NCI-H446 (cell line): Measurements from ENCODE around the gene BBS7.
A peak's percentile ranks its signal among the peaks of the same experiment; 100 is the strongest.

ENCODE experiments used
- DNase-seq, 2 experiments: peaks; one replicate each; lab custom pipeline; 2025; lab: John Stamatoyannopoulos, UW

BBS7 gene, protein sequence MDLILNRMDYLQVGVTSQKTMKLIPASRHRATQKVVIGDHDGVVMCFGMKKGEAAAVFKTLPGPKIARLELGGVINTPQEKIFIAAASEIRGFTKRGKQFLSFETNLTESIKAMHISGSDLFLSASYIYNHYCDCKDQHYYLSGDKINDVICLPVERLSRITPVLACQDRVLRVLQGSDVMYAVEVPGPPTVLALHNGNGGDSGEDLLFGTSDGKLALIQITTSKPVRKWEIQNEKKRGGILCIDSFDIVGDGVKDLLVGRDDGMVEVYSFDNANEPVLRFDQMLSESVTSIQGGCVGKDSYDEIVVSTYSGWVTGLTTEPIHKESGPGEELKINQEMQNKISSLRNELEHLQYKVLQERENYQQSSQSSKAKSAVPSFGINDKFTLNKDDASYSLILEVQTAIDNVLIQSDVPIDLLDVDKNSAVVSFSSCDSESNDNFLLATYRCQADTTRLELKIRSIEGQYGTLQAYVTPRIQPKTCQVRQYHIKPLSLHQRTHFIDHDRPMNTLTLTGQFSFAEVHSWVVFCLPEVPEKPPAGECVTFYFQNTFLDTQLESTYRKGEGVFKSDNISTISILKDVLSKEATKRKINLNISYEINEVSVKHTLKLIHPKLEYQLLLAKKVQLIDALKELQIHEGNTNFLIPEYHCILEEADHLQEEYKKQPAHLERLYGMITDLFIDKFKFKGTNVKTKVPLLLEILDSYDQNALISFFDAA

DNA sequence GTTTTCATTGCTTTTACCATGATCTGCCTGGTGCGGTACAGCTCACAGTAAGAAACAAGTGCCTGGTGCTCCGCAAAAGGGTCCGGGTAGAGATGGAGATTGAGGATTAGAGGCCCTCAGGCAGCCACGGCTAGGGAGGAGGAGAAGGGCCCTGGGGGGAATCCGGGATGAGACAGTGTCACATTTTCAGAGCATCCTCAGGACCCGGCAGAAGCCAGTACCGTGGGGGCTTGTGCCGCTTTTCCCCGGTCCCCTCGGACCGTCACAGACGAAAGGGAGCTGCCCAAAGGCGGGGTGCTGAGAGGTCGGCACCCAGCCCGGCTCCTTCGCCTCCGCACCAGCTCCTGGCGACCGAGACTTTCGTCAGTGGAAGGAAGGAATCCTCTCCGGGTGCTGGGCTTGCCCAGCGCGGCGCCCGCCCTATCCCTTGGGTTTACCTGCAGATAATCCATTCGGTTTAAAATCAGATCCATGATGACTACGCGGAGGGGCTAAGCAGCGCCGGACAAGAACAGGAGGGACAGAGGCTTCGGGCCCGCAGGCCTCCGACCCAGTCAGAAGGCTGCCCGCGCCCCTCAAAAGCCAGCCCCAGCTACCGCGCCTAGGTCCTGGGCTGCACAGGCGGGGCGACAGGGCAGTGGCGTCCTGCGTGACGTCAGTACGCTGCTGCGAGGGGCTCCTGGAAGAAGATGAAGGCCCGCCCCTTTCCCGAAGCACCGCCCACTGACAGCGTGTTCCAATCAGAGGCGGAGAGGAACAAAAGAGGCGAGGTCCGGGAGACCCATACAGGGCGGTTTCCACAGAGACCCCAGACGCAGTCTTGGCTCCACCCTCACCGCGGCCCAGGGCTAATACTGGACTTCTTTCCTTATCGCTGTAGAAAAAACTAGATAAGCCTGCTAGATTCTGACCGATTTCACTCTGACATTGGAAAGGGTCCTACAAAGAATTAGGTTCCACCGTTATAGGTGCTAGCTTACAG, at the start of gene BBS7:
Gene BBS7 (minus strand): TSS at position 634 of the 982 bp plus-strand sequence. CDS start 161 bp downstream, at position 473.
- DNase-seq = peak; percentile 89 to 96

DNA sequence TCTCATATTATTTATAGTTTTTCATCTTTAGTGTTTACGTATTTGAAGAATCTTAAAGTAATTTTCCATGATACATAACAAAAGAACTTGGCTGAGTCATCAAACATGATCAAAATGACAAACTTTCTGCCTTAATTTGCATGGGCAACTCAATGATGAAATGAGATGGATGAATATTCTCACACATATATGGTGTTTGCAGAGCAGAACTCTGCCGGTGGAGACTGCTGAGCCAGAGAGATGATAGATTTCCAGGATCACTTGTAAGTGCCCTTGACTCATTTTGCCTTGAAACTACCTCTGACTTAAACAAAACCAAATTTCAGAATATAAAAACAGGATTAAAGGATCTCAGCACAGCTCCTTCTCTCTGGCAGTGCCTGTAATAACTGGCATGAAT, 43.4 kb upstream of the BBS7 start:
- DNase-seq = no peak

DNA sequence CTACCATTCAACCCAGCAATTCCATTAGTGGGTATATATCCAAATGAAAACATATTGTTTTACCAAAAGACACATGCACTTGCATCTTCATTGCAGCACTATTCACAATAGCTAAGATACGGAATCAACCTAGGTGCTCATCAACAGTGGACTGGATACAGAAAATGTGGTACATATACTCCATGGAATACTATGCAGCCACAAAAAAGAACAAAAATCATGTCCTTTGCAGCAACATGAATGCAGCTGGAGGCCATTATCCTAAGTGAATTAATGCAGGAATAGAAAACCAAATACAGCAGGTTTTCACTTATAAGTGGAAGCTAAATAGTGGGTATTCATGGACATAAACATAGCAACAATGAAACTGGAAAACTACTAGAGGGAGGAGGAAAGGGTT, 38.1 kb upstream of the BBS7 start:
- DNase-seq = no peak

DNA sequence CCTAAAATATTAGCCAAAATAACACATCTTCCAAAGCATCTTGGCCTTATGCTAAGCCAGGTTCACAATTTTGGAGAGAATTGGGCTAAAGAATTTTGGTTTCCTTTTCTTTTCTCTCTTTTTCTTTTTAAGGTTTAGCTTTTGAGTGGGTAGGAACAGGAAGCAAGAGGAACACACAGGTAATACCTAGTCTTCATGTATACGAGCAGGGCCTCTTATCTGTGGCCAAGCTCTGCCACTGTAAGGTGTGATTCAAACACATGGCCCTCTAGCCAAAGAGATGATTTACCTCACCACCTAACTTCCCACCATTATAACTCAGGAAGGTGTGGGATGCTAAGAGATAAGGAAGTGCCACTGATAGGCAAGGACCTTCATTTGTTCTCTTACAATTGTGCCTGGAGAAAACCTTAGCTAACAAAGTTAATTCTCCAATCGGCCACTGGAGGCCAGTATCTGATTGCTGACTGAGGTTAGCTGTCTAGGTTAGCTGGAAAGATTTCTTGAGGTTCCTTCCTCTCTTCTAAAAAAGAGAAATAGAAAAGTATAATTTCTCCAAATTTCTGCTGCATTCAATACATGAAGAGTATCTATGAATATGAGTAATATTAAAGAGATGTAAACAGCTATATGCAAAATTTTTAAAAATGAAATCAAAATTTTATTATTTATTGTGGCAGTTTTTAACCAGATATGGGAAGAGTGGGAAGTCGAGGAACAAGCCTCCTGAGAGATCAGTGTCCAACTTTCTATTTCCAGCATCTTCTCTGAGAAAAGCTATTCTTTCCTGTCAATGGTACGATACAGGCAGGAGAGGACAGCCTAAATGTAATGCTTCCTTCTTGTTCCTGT, 30.1 kb upstream of the BBS7 start:
- peak in 1 of 2 experiments; percentile 56 for DNase-seq

DNA sequence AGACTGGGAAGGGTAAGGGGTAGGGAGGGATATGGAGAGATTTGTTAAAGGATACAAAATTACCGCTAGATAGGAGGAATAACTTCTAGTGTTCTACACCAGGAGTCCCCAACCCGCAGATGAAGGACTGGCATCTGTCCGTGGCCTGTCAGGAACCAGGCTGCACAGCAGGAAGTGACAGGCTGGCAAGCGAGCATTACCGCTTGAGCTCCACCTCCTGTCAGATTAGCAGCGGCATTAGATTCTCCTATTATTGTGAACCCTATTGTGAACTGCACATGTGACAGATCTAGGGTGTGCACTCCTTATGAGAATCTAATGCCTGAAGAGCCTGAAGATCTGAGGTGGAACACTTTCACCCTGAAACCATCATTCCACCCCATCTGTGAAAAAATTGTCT, 27.9 kb upstream of the BBS7 start:
- DNase-seq = peak in 1 of 2 experiments; percentile 4

DNA sequence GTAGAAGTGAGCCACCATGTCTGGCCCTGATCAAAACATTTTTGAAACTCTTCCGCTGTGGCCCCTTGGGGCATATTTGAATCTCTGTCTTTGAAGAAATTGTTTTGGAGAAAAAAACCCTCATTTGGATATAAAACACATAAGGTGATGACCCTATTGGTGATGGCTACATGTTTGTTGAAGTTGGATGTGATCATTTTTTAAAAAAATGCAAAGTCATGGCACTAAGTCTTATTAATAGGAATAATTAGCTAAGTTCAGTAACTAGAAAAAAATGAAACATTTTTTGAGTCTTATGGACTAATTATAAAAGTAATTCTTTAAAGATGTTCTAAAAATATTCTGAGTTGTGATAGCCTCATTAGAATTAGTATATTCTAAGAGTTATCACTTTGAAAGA, 17.9 kb upstream of the BBS7 start:
- no peak for DNase-seq

DNA sequence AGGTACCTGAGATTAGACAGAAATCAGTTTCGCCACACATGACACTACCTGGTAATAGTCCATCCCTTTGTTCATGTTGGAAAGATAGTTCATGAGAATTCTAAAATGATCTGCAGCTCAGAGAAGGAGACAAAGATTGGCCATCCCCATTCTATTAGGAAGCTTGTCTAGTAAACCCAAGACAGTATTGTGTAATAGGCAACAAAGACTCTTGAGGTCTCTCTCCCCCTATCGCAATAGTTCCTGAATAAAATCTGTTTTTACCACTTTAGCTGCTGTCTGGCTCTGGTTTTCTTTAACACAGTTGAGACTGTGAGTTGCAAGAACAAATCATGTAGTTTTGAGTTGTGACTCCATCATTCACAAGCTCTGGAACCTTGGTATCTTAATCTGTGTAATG, 14.8 kb upstream of the BBS7 start:
- DNase-seq = no peak

DNA sequence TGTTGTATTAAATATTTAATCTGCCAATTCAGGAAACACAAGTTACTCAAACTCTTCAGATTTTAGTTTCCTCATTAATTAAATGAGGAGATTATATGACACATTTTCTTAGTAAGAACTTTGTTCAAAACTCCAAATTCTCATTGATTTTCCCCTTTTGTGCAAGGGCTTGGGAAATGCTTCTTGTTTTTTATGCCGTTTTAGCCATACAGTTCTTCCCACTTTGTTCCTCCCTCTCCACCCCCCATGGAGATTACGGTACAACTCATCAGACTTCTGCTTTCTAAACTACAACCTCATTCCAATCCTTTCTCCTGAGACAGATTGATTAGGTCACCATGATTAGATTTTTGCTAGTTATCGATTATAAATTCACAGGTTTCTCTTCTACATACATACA, 10.9 kb upstream of the BBS7 start:
- DNase-seq = no peak

DNA sequence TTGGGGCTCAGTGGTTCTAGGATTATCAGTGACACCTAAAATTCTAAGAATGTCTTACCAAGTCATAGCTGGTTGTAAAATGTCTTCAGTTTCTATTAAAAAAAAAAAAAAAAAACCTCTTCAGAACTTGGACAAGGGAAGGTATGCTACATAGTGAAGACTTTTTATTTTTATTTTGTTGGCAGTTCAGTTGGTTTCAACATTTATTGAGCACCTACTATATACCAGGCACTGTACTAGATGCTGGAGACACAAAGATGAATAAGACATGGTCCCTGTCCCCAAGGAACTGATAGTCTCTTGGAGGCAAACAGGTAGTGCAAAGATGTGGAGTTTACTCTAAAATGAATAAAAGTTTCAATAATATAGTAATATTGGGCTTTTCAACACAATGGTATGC, 8.9 kb upstream of the BBS7 start:
- DNase-seq = no peak

DNA sequence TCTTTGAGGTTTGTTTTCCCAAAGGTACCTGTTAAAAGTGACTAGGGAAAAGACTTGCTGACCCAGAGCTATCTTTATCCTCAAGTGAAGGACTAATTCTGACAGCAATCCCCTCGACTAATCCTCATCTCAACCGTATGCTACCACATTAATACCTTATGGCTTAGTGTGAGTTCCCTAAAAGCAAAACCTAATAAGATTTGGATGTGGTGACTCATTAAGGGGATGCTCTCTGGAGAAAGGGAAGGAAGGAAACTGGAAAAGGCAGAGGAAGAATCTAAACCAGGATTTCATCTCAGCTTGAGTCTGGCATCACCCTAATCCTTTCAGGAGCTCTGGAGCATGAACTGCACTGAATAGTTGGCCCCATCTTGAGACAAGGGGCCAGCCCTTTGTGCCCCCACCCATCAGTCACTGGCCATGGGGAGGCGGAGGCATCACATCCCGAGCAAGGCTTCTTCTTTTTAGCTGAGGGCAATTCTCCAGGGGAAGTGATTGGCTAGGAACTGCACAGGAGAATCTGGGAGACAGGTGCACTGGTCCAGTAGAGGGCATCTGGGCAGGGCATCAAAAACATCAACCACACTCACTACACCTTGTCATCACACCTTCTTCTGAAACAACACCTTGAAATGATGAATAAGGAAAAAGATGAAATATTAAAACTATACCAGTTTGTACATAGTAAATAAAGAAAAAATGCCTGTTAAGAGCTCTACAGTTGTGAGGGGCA, 6.9 kb upstream of the BBS7 start:
- DNase-seq = no peak

DNA sequence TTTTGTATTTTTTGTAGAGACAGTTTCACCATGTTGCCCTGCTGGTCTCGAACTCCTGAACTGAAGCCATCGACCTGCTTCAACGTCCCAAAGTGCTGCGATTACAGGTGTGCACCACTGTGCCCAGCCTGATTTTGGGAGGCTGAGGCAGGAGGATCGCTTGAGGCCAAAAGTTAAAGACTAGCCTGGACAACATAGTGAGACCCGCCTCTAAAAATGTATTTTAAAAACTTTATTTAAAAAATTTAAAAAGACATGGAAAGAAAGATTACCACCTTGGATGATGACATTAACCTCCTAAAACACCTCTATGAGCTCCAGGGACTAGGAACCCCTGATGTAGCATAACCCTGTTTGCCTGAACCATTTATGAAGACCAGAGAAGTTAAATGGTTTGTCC, 5.8 kb upstream of the BBS7 start:
- DNase-seq = no peak

DNA sequence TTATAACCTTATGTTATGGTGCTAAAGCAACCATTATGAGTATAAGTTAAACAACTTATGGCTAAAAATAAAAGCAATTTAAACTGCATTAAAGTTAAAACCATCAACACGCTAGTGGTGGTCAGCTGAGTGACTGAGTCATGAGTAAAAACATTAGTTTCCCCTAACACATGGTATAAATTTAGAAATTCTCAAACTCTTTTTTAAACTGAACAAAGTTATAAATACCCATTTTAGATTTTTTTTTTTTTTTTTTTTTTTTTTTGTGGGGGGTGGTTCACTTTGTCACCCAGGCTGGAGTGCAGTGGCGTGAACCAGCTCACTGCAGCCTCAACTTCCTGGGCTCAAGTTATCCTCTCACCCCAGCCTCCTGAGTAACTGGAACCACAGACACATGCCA, 5.4 kb upstream of the BBS7 start:
- DNase-seq = no peak

DNA sequence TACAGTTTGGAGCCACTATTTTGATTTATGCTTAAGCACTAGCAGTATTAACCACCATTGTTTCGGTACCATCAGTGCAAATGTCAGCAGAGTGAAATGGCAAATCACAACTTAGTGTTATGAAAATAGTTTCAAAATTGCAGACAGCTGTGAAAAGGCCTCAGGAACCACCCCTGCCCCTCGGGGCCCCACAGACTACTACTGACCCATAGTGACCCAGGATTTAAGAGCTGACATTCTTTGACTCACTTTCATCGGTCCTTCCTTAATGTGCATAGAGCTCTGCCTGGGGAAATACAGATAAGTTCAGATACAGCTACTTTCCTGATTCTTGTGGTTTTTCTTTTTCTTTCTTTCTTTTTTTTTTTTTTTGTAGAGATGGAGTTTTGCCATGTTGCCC, 3.3 kb upstream of the BBS7 start:
- no peak for DNase-seq

DNA sequence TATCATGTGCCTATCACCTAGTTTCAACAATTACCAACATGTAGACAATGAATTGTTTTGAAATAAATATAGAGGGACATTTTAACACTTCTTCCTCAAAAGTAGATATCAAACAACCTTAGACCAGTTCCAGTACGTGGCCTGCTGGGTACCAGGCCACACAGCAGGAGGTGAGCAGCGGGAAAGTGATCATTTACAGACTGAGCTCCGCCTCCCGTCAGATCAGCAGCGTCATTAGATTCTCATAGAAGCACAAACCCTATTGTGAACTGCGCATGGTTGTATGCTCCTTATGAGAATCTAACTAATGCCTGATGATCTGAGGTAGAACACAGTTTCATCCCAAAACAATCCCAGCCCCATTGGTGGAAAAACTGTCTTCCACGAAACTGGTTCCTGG, 6.5 kb downstream of the BBS7 start:
- no peak for DNase-seq

DNA sequence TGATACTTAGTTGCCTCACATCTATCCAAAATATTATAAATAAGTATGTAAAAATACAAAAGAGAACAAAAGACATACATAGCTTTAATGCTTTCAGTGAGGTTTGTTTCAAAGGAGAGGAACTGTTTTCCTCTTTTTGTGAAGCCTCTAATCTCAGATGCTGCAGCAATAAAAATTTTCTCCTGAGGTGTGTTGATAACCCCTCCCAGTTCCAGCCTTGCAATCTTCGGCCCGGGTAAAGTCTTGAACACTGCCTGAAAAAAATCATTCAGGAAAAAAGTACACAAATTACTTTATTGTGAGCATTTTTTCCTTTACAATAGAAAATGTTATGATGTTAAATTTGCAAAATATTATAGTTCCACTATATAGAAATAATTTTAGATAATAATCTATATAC, 8.8 kb downstream of the BBS7 start:
- no peak for DNase-seq

DNA sequence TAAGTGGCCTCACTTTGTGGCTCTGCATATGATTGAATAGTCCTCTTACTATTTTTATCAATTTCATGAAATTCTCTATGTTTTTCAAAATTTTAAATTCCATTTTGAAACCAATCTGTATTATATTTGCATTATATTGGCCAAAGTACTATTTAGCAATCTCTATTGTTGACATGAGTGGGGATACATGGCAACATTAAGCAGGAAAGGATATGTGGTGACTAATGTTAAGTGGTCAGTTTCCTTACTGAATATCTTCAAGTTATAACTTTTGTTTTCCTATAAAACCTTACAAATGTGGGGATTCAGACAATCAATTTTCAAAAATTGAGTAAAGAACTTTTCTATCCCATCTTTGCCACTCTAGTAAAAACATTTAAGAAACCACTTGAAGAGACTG, 10.2 kb downstream of the BBS7 start:
- DNase-seq = no peak

DNA sequence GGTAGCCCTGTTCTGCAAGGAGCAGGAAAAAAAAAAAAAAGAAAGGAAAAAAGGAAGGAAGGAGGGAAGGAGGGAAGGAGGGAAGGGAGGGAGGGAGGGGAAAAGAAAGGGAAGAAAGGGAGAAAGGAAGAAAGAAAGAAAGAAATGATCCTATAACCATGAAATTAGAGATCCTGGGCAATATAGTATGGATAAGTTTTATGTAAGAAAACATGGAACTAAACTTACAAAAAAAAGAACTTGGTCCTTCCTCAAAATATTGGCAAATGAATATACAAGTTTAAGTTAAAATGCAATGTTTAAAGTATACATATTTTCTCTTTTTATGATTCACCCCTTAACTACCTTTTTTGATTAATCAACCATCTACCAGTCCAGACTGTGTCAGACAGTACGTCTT, 18.9 kb downstream of the BBS7 start:
- no peak for DNase-seq

DNA sequence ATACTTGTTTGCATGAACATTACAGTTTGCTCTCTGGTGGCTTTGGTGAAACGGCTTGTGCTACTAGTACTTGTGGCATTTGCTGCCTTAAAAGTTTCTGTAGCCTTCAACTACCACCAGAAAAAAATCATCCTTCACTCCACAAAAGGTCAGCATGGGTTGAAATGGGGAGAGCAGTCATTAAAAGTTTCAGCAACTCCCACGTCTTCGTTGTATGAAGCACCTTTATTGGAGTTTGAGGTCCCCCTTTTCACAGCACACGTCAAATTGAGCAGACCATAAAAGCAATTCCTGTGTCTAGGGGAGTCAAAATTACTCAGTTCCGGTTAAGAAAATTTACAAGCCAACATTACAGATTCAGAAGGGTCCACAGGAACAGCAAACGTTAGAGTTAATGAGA, 23.6 kb downstream of the BBS7 start:
- DNase-seq = no peak

DNA sequence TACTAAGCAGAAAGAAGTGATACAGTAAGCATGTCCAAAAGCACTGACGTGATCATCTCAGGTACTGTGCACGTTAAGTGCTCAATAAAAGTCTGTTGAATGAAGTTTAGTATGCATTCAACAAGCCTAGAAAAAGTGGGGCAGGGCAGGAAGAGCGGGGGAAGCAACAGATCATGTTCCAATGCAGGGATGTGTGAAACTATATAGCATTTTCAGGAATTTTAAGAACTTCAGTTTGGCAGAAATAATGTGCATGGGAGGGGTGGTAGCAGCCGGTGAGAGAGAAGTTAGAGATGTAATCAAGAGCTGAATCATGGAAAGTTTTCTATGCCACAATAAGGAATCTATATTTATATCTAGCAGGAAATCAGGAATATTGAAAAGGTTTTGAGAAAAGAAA, 27.4 kb downstream of the BBS7 start:
- no peak for DNase-seq

DNA sequence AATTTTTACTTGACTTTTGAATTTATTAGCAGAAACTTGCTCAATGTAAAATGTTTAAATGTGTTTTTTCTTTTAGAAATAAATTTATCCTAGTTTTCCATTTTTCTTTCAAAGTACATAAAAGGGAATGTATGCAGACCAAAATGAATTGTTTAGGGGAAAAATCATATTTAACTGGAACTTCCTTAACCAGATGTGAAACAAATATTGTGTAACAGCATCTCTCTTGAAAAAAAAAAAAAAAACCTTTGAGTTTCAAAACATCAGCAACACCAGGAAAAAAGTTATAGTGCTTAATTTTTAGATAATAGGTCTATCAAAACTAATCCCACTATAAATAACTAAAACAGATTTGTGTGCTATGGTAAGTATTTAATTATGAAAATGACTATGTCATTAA, 32.1 kb downstream of the BBS7 start:
- no peak for DNase-seq

DNA sequence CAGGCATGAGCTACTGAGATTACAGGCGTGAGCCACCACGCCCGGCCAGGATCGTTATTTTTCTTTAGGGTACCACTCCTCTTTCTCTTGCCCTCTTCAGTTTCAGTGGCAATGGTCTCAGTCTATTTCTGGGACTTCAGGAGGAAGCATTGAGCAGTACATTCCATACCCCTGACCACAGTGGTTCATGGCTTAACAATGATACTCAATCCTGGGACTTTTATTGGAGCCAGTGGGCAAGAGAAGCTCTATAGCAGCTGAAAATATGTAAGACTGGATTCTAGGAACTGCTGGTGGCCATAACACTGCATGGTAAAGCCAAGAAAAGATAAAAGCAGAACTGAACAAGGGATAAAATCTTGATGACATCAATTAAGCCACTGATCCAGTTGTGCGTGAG, 40.8 kb downstream of the BBS7 start:
- DNase-seq = no peak
